Epithelial cell of proximal tubule (primary cell): ENCODE results near the gene CNTFR. TPM values are rescaled to one million over a fixed set of nuclear protein-coding genes. Genes with fewer than 3 reads are reported as not detected.
A peak's percentile ranks its signal among the peaks of the same experiment; 100 is the strongest.

Source experiments
- DNase-seq: peaks from one replicate; pipeline ENCODE4 v3.0.0-alpha.2; 2011; ENCODE audit warnings: low read depth
- H3K4me3 ChIP-seq: 2 replicates; pipeline ENCODE4 v1.5.1; 2011; ENCODE audit warnings: low read depth, mild to moderate bottlenecking, low read length
- total RNA-seq: library from RNA; depleted of rRNA; stranded (reverse); fragments of >200 nt; gene quantifications from 2 replicates; pipeline ENCODE4 v1.2.3, GENCODE V29; 2015
- TF ChIP-seq, protein P1 (sequence below): conservative IDR thresholded peaks from 2 replicates; pipeline ENCODE4 v1.5.1; 2012; ENCODE audit warnings: low read depth, mild to moderate bottlenecking, low read length

Gene CNTFR
- total RNA-seq, 1 donor from 2014 or later = not detected

DNA sequence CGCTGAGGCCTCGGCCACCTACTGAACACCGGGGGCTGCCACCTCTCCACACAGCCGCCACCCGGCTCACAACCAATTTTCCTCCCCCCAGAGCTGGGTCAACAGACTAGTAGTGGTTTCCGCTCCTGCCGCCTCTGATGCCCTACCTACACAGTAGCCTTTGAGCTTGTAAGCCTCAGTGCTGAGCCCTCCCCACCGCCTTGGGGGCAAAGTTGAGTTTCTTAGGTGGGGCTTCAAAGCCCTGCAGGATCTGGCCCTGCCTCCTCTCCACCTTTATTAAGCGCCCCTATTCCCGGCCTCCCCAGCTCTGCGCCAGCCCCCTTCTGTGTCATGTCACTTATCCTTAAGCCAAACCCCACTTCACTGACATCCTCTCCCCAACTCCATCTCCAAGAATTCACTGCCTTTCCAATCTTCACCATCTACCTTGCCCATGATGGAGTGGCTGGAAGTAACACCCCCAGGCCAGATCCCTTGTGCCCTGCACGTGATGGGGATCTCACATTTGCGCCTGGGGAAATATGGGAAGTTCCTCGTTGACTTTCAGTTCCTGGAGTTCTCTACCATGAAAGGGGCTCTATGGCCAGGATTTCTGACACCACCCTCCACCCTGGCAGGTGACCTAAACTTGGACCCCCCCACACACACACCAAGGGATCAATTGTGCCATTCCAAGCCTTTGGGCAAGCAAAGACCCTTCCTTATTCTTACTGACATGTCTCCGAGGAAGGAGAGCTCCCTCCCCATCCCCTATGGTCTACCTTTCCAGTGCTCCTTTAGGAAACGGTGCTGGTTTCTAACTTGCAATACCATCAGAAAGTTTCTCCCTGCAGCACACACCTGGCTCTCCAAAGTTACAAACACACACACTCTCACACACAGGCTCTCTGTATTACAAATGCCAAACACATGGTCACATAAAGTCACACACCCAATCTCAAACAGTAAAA lies 2.7 kb upstream of the CNTFR start:
- no peak overlapping the region for H3K4me3 ChIP-seq
- TF ChIP-seq, protein P1, sequence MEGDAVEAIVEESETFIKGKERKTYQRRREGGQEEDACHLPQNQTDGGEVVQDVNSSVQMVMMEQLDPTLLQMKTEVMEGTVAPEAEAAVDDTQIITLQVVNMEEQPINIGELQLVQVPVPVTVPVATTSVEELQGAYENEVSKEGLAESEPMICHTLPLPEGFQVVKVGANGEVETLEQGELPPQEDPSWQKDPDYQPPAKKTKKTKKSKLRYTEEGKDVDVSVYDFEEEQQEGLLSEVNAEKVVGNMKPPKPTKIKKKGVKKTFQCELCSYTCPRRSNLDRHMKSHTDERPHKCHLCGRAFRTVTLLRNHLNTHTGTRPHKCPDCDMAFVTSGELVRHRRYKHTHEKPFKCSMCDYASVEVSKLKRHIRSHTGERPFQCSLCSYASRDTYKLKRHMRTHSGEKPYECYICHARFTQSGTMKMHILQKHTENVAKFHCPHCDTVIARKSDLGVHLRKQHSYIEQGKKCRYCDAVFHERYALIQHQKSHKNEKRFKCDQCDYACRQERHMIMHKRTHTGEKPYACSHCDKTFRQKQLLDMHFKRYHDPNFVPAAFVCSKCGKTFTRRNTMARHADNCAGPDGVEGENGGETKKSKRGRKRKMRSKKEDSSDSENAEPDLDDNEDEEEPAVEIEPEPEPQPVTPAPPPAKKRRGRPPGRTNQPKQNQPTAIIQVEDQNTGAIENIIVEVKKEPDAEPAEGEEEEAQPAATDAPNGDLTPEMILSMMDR = no peak
- DNase-seq = no peak

DNA sequence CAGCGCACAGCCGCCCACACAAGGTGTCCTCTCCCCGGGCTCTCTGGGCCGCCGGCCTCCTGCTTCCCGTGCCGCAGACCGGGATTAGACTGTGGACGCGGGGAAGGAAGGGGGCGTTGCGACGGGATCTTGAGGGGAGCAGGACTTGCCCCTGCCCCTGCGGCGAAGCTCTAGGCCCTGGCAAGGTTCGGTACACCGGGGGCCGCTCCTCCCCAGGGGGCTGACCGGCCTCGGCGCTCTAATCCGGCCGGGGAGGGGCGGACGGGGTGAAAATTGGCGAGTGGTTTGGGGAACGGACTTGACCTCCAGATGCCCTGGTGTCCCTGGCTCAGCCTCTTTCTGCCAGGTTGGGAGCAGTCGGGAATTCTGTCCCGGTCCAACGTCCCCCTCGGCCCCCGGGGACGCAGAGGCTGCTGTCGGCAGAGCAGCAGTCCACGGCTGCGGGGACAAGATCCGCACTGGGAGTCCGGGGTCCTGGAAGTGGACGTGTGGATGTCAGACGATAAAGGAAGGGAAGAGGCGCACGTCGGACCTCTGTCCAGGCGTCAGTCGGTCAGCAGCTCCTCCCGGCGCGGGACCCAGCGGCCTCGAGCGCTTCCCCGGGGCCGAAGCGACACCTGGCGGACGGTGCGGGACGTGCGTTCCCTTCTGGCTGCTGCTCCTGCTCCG lies 1.9 kb upstream of the CNTFR start:
- no peak for DNase-seq
- H3K4me3 ChIP-seq = no peak overlapping the region
- TF ChIP-seq, protein P1 = peak; percentile 84

DNA sequence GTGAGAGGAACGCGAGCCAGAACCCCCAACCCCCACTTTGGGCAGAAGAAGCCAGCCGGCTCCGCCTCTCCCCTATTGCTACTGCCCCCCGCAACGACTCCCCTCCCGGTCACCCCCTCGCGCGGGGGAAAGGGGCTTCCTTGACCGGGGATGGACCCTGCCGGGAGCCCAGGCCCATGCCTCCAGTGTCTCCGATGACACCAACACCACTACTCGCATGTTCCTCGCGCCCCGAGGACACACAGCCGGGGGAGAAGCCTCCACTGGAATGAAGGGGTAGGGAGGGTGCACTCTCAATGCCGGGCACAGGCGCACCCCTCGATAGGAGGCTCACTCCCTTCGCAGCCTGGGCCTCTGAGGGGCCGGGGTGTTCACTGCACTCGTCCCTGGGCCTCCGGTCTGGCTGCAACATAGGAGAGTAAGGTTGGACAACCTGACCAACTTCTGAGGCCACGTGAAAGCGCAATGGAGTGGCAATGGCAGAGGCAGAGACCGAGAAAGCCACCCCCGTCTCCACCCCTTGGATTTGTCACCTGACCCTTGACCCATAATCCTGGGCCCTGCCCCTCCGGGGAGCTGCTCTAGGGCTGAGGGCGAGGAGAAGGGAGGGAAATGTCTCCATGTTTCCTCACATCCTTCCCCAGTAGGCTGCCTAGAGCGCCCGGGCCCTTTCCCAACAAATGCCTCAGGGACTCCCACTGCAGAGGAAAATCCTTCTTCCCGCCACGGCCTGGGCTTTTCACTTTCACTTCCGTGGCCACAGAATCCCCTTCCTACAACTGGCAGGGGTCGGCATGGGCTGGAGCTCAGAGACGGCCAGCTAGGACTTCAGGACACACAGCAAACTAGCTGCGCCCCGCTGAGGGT lies 1.1 kb upstream of the CNTFR start:
- TF ChIP-seq, protein P1 = no peak
- DNase-seq = no peak
- H3K4me3 ChIP-seq = no peak overlapping the region

DNA sequence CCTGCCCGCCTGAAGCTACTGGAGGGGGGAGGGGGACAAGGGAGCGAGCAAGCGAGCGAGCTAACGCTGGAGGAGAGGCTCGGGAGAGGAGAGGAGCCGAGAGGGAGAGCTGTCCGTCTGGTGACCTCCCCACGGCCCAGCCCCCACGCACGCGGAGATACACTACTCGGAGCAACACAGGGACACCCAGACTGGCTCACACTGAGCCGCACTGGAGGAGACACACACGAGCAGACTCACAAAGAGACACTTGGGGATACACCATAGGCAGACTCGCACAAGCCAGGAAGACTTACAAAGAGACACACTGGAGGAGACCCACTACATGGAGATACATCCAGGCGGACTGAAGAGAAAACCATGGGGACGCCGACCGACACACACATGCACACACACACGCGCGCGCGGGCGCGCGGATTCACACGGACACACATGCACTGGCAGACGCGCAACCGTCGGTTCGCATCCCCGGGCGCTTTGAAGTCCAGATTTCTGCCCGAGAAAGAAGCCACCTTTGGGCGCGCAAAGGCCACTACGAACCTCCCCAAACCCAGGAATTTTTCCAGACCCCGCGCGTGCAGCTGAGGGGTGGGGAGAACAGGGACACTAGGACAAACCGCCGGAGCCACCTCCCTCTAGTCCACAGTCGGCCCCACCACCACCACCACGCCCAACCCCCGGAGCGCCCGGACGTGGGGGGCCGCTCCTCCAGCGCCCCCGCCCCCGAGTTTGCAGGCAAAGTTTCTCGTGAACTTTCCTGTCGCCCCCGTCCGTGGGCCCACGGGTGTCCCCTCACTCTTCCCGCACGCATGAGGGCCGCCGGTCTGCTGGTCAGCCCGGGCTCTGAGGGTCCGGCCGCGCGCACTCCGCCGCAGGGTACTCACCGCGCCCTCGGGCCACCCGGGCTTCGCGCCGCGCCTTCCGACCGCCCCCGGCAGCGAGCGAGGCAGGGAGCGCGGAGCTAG lies 571 bp downstream of the CNTFR start:
- no peak overlapping the region for H3K4me3 ChIP-seq
- TF ChIP-seq, protein P1 = no peak
- DNase-seq = no peak

DNA sequence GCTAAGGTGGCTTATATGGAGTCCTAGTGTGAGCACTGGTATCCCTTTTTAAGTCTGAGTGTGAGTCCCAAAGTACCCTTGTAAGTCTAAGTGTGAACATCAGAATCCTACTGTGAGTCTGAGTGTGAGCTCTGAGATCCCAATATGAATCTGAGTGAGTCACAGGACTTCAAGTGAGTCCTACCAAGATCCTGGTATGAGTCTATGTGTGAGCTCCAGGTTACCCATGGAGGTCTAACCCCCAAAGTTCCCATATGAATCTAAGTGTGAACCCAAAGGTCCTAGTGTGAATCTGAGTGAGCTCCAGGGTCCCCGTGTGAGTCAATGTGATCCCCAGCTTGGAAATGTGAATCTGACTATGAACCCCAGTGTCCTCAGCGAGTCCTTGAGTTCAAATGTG lies 2.3 kb downstream of the CNTFR start:
- H3K4me3 ChIP-seq = no peak overlapping the region
- no peak for DNase-seq
- TF ChIP-seq, protein P1 = no peak
